ENCODE measurements around the gene DNAJB12. TPM values are rescaled to one million over a fixed set of nuclear protein-coding genes. Genes with fewer than 3 reads are reported as not detected.

Gene DNAJB12
- polyA plus RNA-seq, 1 donor (not counting 4 experiments of a cell fraction or from before 2014, with no cell fraction given): 12.0 TPM

- Histone ChIP-seq H3K9ac (ENCODE audit: control insufficient read depth, extremely low read depth, insufficient read depth, low read length) (peak overlapping the region; percentile 99), H3K27ac (ENCODE audit: control insufficient read depth, insufficient read depth, low read length) (peak overlapping the region; percentile 98), H4K20me1 (ENCODE audit: control insufficient read depth, extremely low read depth, insufficient read depth, low read length) (no peaks in the 10 kb centered on the region), H3K79me2 (ENCODE audit: control insufficient read depth, insufficient read depth, low read length) (peaks cover 38% of the 10 kb centered on the region), H2AFZ (ENCODE audit: control insufficient read depth, low read length) (peak overlapping the region; percentile 57), H3K4me2 (ENCODE audit: control insufficient read depth, extremely low read depth, insufficient read depth, low read depth, low read length) (peak overlapping the region; percentile 96), H3K27me3 (ENCODE audit: control insufficient read depth, extremely low read depth, insufficient read depth, low read length) (no peaks in the 10 kb centered on the region), H3K9me1 (ENCODE audit: control insufficient read depth, extremely low read depth, insufficient read depth, low read length) (no peaks in the 10 kb centered on the region), H3K9me3 (ENCODE audit: control insufficient read depth, low read depth, low read length) (no peaks in the 10 kb centered on the region), H3K4me3 (ENCODE audit: control insufficient read depth in 2 of 3, extremely low read depth in 1 of 3, insufficient read depth in 2 of 3, low read depth in 1 of 3, low read length in 3 of 3) (peak overlapping the region; percentile 52 to 92 (median 90)), H3K4me1 (ENCODE audit: control insufficient read depth, extremely low read depth, insufficient read depth, low read length) (peaks cover 11% of the 10 kb centered on the region), H3K36me3 (ENCODE audit: control insufficient read depth in 2 of 2, extremely low read depth in 1 of 2, insufficient read depth in 2 of 2, low read length in 2 of 2) (peaks cover 7 to 9% of the 10 kb centered on the region in 2 experiments)
- FAIRE-seq (no peak), DNase-seq (ENCODE audit: low read depth, low spot score) (no peak)
- TF ChIP-seq, protein P1, sequence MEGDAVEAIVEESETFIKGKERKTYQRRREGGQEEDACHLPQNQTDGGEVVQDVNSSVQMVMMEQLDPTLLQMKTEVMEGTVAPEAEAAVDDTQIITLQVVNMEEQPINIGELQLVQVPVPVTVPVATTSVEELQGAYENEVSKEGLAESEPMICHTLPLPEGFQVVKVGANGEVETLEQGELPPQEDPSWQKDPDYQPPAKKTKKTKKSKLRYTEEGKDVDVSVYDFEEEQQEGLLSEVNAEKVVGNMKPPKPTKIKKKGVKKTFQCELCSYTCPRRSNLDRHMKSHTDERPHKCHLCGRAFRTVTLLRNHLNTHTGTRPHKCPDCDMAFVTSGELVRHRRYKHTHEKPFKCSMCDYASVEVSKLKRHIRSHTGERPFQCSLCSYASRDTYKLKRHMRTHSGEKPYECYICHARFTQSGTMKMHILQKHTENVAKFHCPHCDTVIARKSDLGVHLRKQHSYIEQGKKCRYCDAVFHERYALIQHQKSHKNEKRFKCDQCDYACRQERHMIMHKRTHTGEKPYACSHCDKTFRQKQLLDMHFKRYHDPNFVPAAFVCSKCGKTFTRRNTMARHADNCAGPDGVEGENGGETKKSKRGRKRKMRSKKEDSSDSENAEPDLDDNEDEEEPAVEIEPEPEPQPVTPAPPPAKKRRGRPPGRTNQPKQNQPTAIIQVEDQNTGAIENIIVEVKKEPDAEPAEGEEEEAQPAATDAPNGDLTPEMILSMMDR (optimal IDR thresholded peaks at IDR 0.05 in 1 of 3, IDR thresholded peaks at IDR 0.05 in 1 of 3, conservative IDR thresholded peaks at IDR 0.05 in 1 of 3; ENCODE audit: extremely low read depth in 1 of 3, insufficient read depth in 2 of 3, low read length in 3 of 3): no peak
- no peak for TF ChIP-seq EZH2 (IDR thresholded peaks at IDR 0.05; ENCODE audit: low read length)
- dilution Hi-C loops (cut with MboI; ENCODE audit: extremely low pct_ligation_motif_present, low sequenced_read_pairs): no loop called here
These were observed 759 bp downstream of the DNAJB12 start for GRCh38 chr10:72353965-72354355.

- DNase-seq (ENCODE audit: low read depth, low spot score): no peak
- Histone ChIP-seq H4K20me1 (ENCODE audit: control insufficient read depth, extremely low read depth, insufficient read depth, low read length) (no peaks in the 10 kb centered on the region), H3K9ac (ENCODE audit: control insufficient read depth, extremely low read depth, insufficient read depth, low read length) (peak overlapping the region; percentile 99), H3K4me3 (ENCODE audit: control insufficient read depth in 2 of 3, extremely low read depth in 1 of 3, insufficient read depth in 2 of 3, low read depth in 1 of 3, low read length in 3 of 3) (peak overlapping the region; percentile 52 to 92 (median 90)), H3K9me1 (ENCODE audit: control insufficient read depth, extremely low read depth, insufficient read depth, low read length) (no peaks in the 10 kb centered on the region), H3K9me3 (ENCODE audit: control insufficient read depth, low read depth, low read length) (no peaks in the 10 kb centered on the region), H3K27me3 (ENCODE audit: control insufficient read depth, extremely low read depth, insufficient read depth, low read length) (no peaks in the 10 kb centered on the region), H3K4me2 (ENCODE audit: control insufficient read depth, extremely low read depth, insufficient read depth, low read depth, low read length) (peak overlapping the region; percentile 96), H3K36me3 (ENCODE audit: control insufficient read depth in 2 of 2, extremely low read depth in 1 of 2, insufficient read depth in 2 of 2, low read length in 2 of 2) (peaks cover 7 to 13% of the 10 kb centered on the region in 2 experiments), H3K4me1 (ENCODE audit: control insufficient read depth, extremely low read depth, insufficient read depth, low read length) (peaks cover 11% of the 10 kb centered on the region), H3K79me2 (ENCODE audit: control insufficient read depth, insufficient read depth, low read length) (peaks cover 42% of the 10 kb centered on the region), H3K27ac (ENCODE audit: control insufficient read depth, insufficient read depth, low read length) (peak overlapping the region; percentile 98), H2AFZ (ENCODE audit: control insufficient read depth, low read length) (peak overlapping the region; percentile 57)
- TF ChIP-seq, protein P1 (optimal IDR thresholded peaks at IDR 0.05 in 1 of 3, IDR thresholded peaks at IDR 0.05 in 1 of 3, conservative IDR thresholded peaks at IDR 0.05 in 1 of 3; ENCODE audit: extremely low read depth in 1 of 3, insufficient read depth in 2 of 3, low read length in 3 of 3): no peak
- no peak for TF ChIP-seq EZH2 (IDR thresholded peaks at IDR 0.05; ENCODE audit: low read length)
- dilution Hi-C loops (cut with MboI; ENCODE audit: extremely low pct_ligation_motif_present, low sequenced_read_pairs): no loop called here
- FAIRE-seq: no peak
These were observed 1.4 kb downstream of the DNAJB12 start for GRCh38 chr10:72353028-72353964.

Data from keratinocyte (primary cell).